ENCODE results near the gene CCL2.

CCL2 gene

DNA sequence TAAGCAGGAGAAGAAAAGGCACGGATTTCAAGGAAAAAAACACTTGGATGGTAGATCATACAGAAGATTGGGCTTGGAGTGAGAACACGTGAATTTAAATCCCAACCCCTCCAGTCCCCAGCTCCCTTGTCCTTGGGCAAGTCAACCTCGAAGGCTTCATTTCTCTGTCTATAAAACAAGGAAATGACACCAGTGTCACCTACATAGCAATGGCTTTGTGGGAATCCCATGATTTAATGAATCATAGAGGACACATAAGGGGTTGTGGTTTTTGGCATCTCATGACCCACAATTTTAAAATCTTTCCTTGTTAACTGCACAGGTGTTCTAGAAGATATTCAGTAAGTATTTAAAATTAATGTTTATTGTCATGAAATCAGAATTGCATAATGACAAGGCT, 8.2 kb upstream of the CCL2 start:
- H3K9me3 Mint-ChIP-seq, result no peaks in the 10 kb centered on the region

GRCh38 chr17:34248511-34249024, 6.5 kb upstream of the CCL2 start:
- Mint-ChIP-seq H3K9me3 (no peaks in the 10 kb centered on the region), H3K27me3 (peaks cover 19% of the 10 kb centered on the region), H3K36me3 (ENCODE audit: low read depth) (no peaks in the 10 kb centered on the region), H3K4me3 (no peak overlapping the region), H3K4me1 (ENCODE audit: low read depth) (peaks cover 61% of the 10 kb centered on the region), H3K27ac (no peak overlapping the region)
- intact Hi-C loops (cut with micrococcal nuclease), result loop anchor here (5.0 kb wide), 1 partner anchor 109 kb away; the partner anchor contains the start of gene CCL13

More for the DNA sequence above, 8.2 kb upstream of the CCL2 start:
- no peak overlapping the region for H3K27ac Mint-ChIP-seq
- H3K27me3 Mint-ChIP-seq, result peaks cover 13% of the 10 kb centered on the region
- H3K4me3 Mint-ChIP-seq, result peak overlapping the region; percentile 15
- intact Hi-C loops (cut with micrococcal nuclease), result loop anchor here (5.0 kb wide), 1 partner anchor 110 kb away; the partner anchor contains the start of gene CCL13
- H3K36me3 Mint-ChIP-seq (ENCODE audit: low read depth), result no peaks in the 10 kb centered on the region
- peaks cover 56% of the 10 kb centered on the region for H3K4me1 Mint-ChIP-seq (ENCODE audit: low read depth)

DNA sequence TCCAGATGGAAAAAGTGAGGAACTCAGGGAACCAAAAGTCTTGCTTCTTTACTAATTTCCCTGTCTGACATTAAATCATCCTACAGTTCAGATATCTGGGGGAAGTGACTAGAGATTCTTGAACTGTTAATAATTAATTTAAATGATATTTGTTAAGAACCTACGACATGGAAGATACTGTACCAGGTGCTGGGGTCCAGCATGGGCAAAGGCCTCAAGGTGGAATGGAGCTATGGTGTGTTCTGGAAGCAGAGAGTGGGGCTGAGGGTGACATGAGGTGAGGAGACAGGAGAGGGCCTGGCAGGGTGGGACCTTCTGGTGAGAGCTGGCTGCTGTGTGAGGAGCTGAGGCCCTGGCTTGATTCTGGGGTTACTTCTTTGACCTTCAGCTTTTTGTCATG, 6.0 kb upstream of the CCL2 start:
- intact Hi-C loops (cut with micrococcal nuclease), result loop anchor here (5.0 kb wide), 1 partner anchor 108 kb away; the partner anchor contains the start of gene CCL13
- Mint-ChIP-seq H3K9me3 (no peaks in the 10 kb centered on the region), H3K4me1 (ENCODE audit: low read depth) (peaks cover 64% of the 10 kb centered on the region), H3K27me3 (peaks cover 24% of the 10 kb centered on the region), H3K4me3 (no peak overlapping the region), H3K36me3 (ENCODE audit: low read depth) (no peaks in the 10 kb centered on the region), H3K27ac (no peak overlapping the region)

DNA sequence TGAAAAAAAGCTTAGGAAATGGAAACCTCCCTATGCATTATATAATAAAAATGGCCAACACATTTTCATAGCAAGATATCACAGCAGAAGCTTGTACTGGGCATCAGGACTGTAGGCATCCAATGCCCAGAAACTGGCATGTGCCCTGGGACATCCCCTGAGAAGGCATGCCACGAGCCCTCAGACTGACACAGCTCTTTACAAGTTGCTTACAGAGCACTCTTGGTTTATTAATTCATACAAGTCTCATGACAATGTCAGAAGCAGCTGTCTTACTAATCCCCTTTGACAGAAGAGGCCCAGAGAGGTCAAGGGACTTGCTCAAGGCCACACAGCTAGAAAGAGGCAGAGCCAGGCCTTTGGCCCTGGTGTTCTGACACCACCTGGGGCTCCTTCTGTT, 5.6 kb upstream of the CCL2 start:
- Mint-ChIP-seq H3K4me1 (ENCODE audit: low read depth) (peaks cover 68% of the 10 kb centered on the region), H3K27me3 (peaks cover 28% of the 10 kb centered on the region), H3K36me3 (ENCODE audit: low read depth) (no peaks in the 10 kb centered on the region), H3K9me3 (no peaks in the 10 kb centered on the region), H3K4me3 (no peak overlapping the region), H3K27ac (no peak overlapping the region)
- intact Hi-C loops (cut with micrococcal nuclease), result loop anchor here (5.0 kb wide), 1 partner anchor 108 kb away; the partner anchor contains the start of gene CCL13

DNA sequence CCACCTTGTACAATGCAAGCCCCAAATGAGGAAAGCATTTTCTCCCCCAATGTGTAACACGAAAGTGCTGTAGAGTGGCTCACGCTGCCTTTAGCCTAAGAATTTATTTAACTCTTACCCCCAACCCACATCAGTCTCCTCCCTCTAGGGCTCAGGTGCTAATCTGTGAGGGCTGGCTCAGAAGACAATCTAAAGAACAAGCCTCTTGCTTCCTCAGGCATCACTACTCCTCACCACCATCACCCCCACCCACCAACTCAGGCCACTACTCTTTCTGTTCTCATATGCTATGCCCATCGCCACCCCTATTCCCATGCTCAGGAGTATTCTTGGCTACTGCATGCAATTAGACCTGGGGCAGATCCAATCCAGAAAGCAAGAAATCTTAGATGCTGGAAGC, 3.9 kb upstream of the CCL2 start:
- H3K4me1 Mint-ChIP-seq (ENCODE audit: low read depth), result peaks cover 86% of the 10 kb centered on the region
- H3K27me3 Mint-ChIP-seq, result peaks cover 36% of the 10 kb centered on the region
- H3K4me3 Mint-ChIP-seq, result no peak overlapping the region
- intact Hi-C loops (cut with micrococcal nuclease), result no loop called here
- H3K36me3 Mint-ChIP-seq (ENCODE audit: low read depth), result no peaks in the 10 kb centered on the region
- H3K9me3 Mint-ChIP-seq, result no peaks in the 10 kb centered on the region
- H3K27ac Mint-ChIP-seq, result no peak overlapping the region

DNA sequence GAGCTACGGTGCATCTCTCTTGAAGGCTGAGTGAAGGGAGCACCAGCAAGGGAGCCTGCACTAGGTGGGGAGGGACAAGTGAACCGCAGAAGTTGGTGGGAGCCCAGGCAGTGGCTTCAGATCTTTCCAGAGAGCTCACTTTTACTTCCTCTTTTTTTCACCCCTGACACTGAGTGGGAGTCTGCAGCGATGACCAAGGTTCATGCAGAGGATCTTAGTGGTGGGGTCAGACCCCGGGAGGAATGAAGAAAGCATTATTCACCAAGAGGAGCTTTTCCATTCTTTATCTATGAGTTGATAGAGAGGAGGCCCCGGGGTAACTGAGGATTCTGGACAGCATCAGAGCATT, 3.0 kb upstream of the CCL2 start:
- intact Hi-C loops (cut with micrococcal nuclease), result no loop called here
- Mint-ChIP-seq H3K27ac (peak overlapping the region; percentile 77), H3K27me3 (peaks cover 40% of the 10 kb centered on the region), H3K4me1 (ENCODE audit: low read depth) (peaks cover 92% of the 10 kb centered on the region), H3K4me3 (peak overlapping the region; percentile 26), H3K36me3 (ENCODE audit: low read depth) (no peaks in the 10 kb centered on the region), H3K9me3 (no peaks in the 10 kb centered on the region)

GRCh38 chr17:34252444-34253138, 2.5 kb upstream of the CCL2 start:
- intact Hi-C loops (cut with micrococcal nuclease), result no loop called here
- Mint-ChIP-seq H3K4me1 (ENCODE audit: low read depth) (peaks cover 88% of the 10 kb centered on the region), H3K9me3 (no peaks in the 10 kb centered on the region), H3K27me3 (peaks cover 45% of the 10 kb centered on the region), H3K27ac (peak overlapping the region; percentile 77), H3K4me3 (peak overlapping the region; percentile 26), H3K36me3 (ENCODE audit: low read depth) (no peaks in the 10 kb centered on the region)

DNA sequence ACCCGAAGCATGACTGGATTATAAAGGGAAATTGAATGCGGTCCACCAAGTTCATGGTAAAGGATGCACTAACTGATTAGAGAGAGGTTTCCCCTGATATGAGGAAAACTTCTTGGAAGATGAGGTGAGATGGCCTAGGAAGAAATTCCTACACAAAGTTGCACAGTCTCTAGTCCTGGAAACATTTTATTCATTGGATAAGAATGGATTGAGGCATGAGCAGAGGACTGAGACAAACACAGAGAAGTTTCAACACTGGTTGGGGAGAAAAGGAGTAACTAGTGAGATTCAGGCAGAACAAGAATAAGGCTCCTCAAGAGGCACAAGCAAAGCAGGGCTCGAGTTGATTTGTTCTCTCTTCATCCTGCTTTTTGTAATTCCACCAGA, 2.0 kb upstream of the CCL2 start:
- Mint-ChIP-seq H3K4me3 (no peak overlapping the region), H3K36me3 (ENCODE audit: low read depth) (no peaks in the 10 kb centered on the region), H3K4me1 (ENCODE audit: low read depth) (peaks cover 83% of the 10 kb centered on the region), H3K27me3 (peaks cover 47% of the 10 kb centered on the region), H3K27ac (peak overlapping the region; percentile 77), H3K9me3 (no peaks in the 10 kb centered on the region)
- intact Hi-C loops (cut with micrococcal nuclease), result no loop called here

DNA sequence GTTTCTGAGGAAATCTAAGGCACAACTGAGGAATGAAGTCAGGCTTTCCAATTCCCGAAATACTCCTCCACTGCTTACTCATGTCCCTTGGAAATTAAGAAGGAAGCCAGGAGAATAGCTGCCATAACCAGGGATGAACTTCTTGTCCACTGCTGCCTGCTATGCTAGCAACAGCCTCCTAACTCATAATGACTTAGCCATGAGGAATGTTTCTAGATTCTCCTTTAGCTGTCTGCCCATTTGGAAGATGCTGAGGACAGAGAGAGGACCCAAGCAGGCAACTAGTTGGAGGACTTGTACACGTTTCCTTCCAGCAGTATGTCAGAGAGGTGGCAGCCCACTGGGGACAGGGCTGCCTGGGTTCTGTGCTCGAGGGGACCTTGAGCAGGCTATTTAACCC, 939 bp upstream of the CCL2 start:
- Mint-ChIP-seq H3K9me3 (no peaks in the 10 kb centered on the region), H3K4me1 (ENCODE audit: low read depth) (peaks cover 83% of the 10 kb centered on the region), H3K27ac (no peak overlapping the region), H3K27me3 (peaks cover 55% of the 10 kb centered on the region), H3K36me3 (ENCODE audit: low read depth) (no peaks in the 10 kb centered on the region), H3K4me3 (no peak overlapping the region)
- intact Hi-C loops (cut with micrococcal nuclease), result no loop called here

DNA sequence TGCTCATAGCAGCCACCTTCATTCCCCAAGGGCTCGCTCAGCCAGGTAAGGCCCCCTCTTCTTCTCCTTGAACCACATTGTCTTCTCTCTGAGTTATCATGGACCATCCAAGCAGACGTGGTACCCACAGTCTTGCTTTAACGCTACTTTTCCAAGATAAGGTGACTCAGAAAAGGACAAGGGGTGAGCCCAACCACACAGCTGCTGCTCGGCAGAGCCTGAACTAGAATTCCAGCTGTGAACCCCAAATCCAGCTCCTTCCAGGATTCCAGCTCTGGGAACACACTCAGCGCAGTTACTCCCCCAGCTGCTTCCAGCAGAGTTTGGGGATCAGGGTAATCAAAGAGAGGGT, 272 bp downstream of the CCL2 start:
- Mint-ChIP-seq H3K4me1 (ENCODE audit: low read depth) (peaks cover 78% of the 10 kb centered on the region), H3K36me3 (ENCODE audit: low read depth) (no peaks in the 10 kb centered on the region), H3K4me3 (peak overlapping the region; percentile 75), H3K27me3 (peaks cover 57% of the 10 kb centered on the region), H3K27ac (peak overlapping the region; percentile 85), H3K9me3 (no peaks in the 10 kb centered on the region)
- intact Hi-C loops (cut with micrococcal nuclease), result no loop called here

GRCh38 chr17:34255841-34256240, 756 bp downstream of the CCL2 start:
- Mint-ChIP-seq H3K27me3 (peaks cover 54% of the 10 kb centered on the region), H3K4me1 (ENCODE audit: low read depth) (peaks cover 74% of the 10 kb centered on the region), H3K9me3 (no peaks in the 10 kb centered on the region), H3K27ac (peak overlapping the region; percentile 85), H3K4me3 (peak overlapping the region; percentile 75), H3K36me3 (ENCODE audit: low read depth) (no peaks in the 10 kb centered on the region)
- intact Hi-C loops (cut with micrococcal nuclease), result no loop called here

- Mint-ChIP-seq H3K9me3 (no peaks in the 10 kb centered on the region), H3K4me1 (ENCODE audit: low read depth) (peaks cover 73% of the 10 kb centered on the region), H3K27me3 (peaks cover 52% of the 10 kb centered on the region), H3K36me3 (ENCODE audit: low read depth) (no peaks in the 10 kb centered on the region), H3K4me3 (no peak overlapping the region), H3K27ac (no peak overlapping the region)
- intact Hi-C loops (cut with micrococcal nuclease), result no loop called here
Measured at GRCh38 chr17:34257299-34257985, 2.4 kb downstream of the CCL2 start.

DNA sequence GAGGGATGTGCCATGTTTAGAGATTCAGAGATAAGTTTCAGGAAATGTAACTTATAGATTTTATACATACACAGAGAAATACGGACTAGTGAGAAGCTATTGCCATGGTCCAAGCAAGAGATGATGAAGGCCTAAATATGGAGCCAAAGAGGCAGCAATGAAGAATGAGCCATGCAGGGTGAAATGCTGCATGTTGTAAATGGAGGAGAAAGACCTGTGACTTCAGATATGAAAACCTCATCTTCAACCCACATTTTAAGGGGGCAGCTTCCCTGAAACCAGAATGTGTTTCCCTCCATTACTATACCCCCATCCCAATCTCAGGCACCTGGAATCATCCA, 2.9 kb downstream of the CCL2 start:
- intact Hi-C loops (cut with micrococcal nuclease), result no loop called here
- Mint-ChIP-seq H3K4me3 (no peak overlapping the region), H3K4me1 (ENCODE audit: low read depth) (peaks cover 69% of the 10 kb centered on the region), H3K36me3 (ENCODE audit: low read depth) (no peaks in the 10 kb centered on the region), H3K27me3 (peaks cover 50% of the 10 kb centered on the region), H3K27ac (no peak overlapping the region), H3K9me3 (no peaks in the 10 kb centered on the region)

DNA sequence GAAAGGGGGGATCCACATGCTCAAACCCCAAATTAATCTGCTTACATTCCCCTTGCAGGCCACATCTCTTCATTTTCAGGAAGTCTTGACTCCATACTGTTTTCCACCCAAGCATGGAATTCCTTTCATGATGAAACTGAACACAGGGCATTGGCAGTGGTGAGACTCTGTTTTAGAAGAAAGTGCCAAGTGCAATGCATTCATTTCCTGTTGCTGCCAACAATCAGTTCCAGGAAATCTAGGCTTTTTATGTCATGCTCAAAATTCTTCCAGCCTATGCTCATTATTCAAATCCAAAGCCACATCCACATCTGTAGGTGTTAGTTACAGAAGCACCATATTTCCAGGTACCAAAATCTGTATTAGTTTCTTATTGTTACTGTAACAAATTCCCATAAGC, 4.1 kb downstream of the CCL2 start:
- Mint-ChIP-seq H3K4me1 (ENCODE audit: low read depth) (peaks cover 61% of the 10 kb centered on the region), H3K27me3 (peaks cover 41% of the 10 kb centered on the region), H3K36me3 (ENCODE audit: low read depth) (no peaks in the 10 kb centered on the region), H3K9me3 (no peaks in the 10 kb centered on the region), H3K4me3 (no peak overlapping the region), H3K27ac (no peak overlapping the region)
- intact Hi-C loops (cut with micrococcal nuclease), result no loop called here

All from dendritic cell treated with granulocyte-macrophage colony-stimulating factor and Interleukin-4, amounts not matched to agents 40 ng/mL and 50 ng/mL, for 4 days (primary cell).